PC-9 (cell line): ENCODE results near the gene POLRMT. TPM values are rescaled to one million over a fixed set of nuclear protein-coding genes. Genes with fewer than 3 reads are reported as not detected.

ENCODE experiments used
- BruUV-seq: library from RNA; stranded (reverse); fragments of 400-500 nt; replicated peaks from 2 replicates; lab custom pipeline; 2021; lab: Mats Ljungman, UMichigan
- CTCF ChIA-PET: fragments of 300-600 bp; sonication (Branson Sonifier 250); formaldehyde crosslinking; loops from one replicate; lab custom pipeline; 2022; ENCODE audit warnings: antibody characterized with exemption; lab: Charles Lee
- POLR2A ChIA-PET: fragments of 300-600 bp; sonication (Branson Sonifier 250); formaldehyde crosslinking; loops from one replicate; lab custom pipeline; 2022; ENCODE audit warnings: antibody characterized with exemption; ENCODE audit not compliant: unreplicated experiment; lab: Charles Lee
- DNase-seq, 2 experiments: peaks; one replicate each; pipeline versions ENCODE4 v3.0.0 to v3.0.0-alpha.2; 2015 to 2022; ENCODE audit warnings: mixed read lengths in 1 of 2
- H2AFZ ChIP-seq: fragments of 200-600 bp; sonication (generic); 2 replicates; pipeline ENCODE4 v1.8.1; 2017; ENCODE audit warnings: antibody characterized with exemption
- H3F3A ChIP-seq: fragments of 200-600 bp; sonication (generic); 2 replicates; pipeline ENCODE4 v1.8.1; 2017; ENCODE audit warnings: antibody characterized with exemption, mild to moderate bottlenecking, low read depth; ENCODE audit not compliant: insufficient read depth
- H3K27ac ChIP-seq: fragments of 200-600 bp; sonication (generic); 2 replicates; pipeline ENCODE4 v1.6.1; 2016; ENCODE audit warnings: mixed run types
- H3K27me3 ChIP-seq: fragments of 200-600 bp; sonication (generic); 2 replicates; pipeline ENCODE4 v1.6.1; 2016; ENCODE audit warnings: low read depth, mixed run types; ENCODE audit not compliant: insufficient read depth
- H3K36me3 ChIP-seq: fragments of 200-600 bp; sonication (generic); 2 replicates; pipeline ENCODE4 v1.6.1; 2016; ENCODE audit warnings: low read depth, mixed run types
- H3K4me1 ChIP-seq: fragments of 200-600 bp; sonication (generic); replicated peaks from 2 replicates; pipeline ENCODE4 v1.6.1; 2016; ENCODE audit warnings: mixed run types; ENCODE audit not compliant: insufficient read depth
- H3K4me2 ChIP-seq: fragments of 200-600 bp; sonication (generic); 2 replicates; pipeline ENCODE4 v1.6.1; 2017; ENCODE audit warnings: mixed run types
- H3K4me3 ChIP-seq: fragments of 200-600 bp; sonication (generic); 2 replicates; pipeline ENCODE4 v1.6.1; 2016; ENCODE audit warnings: mixed run types
- H3K79me2 ChIP-seq: fragments of 200-600 bp; sonication (generic); 2 replicates; pipeline ENCODE4 v1.6.1; 2017; ENCODE audit warnings: low read depth, mixed run types
- H3K9me2 ChIP-seq: fragments of 200-600 bp; sonication (generic); 2 replicates; pipeline ENCODE4 v1.8.1; 2017; ENCODE audit warnings: mild to moderate bottlenecking; ENCODE audit not compliant: insufficient read depth
- H3K9me3 ChIP-seq: fragments of 200-600 bp; sonication (generic); 2 replicates; pipeline ENCODE4 v1.8.1; 2016; ENCODE audit warnings: low read depth; ENCODE audit not compliant: insufficient read depth
- H4K20me1 ChIP-seq: fragments of 200-600 bp; sonication (generic); 2 replicates; pipeline ENCODE4 v1.8.1; 2017; ENCODE audit not compliant: insufficient read depth
- EZH2 ChIP-seq: fragments of 200-600 bp; sonication (generic); IDR thresholded peaks from 2 replicates; pipeline ENCODE4 v1.8.0; 2017; ENCODE audit warnings: antibody characterized with exemption, low read depth
- intact Hi-C: fragments of 100-400 bp; cut with micrococcal nuclease; formaldehyde crosslinking; loops from one replicate; pipeline ENCODE4 v1.10.0; 2022; ENCODE audit not compliant: unreplicated experiment
- total RNA-seq: library from RNA; stranded (reverse); gene quantifications from 2 replicates; pipeline ENCODE4 v1.2.3, GENCODE V29; 2021
- TF ChIP-seq, protein P1 (sequence below): fragments of 200-600 bp; sonication (generic); conservative IDR thresholded peaks from 2 replicates; pipeline ENCODE4 v1.6.1; 2017; ENCODE audit warnings: mixed run types, antibody characterized with exemption, mild to moderate bottlenecking, moderate library complexity

POLRMT gene
- total RNA-seq, 1 experiment from 2014 or later: 46.4 TPM

DNA sequence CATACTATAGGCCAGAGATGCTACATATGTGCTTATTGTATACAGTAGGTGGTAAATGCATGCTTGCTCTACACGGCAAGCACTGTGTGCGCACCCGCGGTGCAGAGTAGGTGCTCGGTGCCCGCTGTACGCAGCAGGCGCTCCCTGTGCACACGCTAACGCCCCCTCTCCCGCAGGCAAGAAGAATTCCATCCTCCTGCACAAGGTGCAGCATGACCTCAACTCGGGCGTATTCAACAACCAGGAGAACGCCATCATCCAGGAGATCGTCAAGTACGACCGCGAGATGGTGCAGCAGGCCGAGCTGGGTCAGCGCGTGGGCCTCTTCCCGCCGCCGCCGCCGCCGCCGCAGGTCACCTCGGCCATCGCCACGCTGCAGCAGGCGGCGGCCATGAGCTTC lies 17.7 kb downstream of the POLRMT start:
- H3K9me3 ChIP-seq: no peaks in the 10 kb centered on the region
- H2AFZ ChIP-seq: no peak overlapping the region
- no peak overlapping the region for H3K4me2 ChIP-seq
- no peaks in the 10 kb centered on the region; the same call in 1 of the 2 replicates for H3F3A ChIP-seq
- no peak overlapping the region for H3K27ac ChIP-seq
- no TSS peak for BruUV-seq
- POLR2A ChIA-PET: no interaction called here
- no peaks in the 10 kb centered on the region for H3K4me1 ChIP-seq
- no peaks in the 10 kb centered on the region for H3K9me2 ChIP-seq
- no peaks in the 10 kb centered on the region for H3K36me3 ChIP-seq
- CTCF ChIA-PET: no interaction called here
- no peak overlapping the region for H3K4me3 ChIP-seq
- intact Hi-C loops: no loop called here
- H4K20me1 ChIP-seq: no peaks in the 10 kb centered on the region
- DNase-seq: no peak
- no peaks in the 10 kb centered on the region for H3K27me3 ChIP-seq
- no peaks in the 10 kb centered on the region for H3K79me2 ChIP-seq
- TF ChIP-seq, protein P1, sequence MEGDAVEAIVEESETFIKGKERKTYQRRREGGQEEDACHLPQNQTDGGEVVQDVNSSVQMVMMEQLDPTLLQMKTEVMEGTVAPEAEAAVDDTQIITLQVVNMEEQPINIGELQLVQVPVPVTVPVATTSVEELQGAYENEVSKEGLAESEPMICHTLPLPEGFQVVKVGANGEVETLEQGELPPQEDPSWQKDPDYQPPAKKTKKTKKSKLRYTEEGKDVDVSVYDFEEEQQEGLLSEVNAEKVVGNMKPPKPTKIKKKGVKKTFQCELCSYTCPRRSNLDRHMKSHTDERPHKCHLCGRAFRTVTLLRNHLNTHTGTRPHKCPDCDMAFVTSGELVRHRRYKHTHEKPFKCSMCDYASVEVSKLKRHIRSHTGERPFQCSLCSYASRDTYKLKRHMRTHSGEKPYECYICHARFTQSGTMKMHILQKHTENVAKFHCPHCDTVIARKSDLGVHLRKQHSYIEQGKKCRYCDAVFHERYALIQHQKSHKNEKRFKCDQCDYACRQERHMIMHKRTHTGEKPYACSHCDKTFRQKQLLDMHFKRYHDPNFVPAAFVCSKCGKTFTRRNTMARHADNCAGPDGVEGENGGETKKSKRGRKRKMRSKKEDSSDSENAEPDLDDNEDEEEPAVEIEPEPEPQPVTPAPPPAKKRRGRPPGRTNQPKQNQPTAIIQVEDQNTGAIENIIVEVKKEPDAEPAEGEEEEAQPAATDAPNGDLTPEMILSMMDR: no peak
- no peak for TF ChIP-seq EZH2

DNA sequence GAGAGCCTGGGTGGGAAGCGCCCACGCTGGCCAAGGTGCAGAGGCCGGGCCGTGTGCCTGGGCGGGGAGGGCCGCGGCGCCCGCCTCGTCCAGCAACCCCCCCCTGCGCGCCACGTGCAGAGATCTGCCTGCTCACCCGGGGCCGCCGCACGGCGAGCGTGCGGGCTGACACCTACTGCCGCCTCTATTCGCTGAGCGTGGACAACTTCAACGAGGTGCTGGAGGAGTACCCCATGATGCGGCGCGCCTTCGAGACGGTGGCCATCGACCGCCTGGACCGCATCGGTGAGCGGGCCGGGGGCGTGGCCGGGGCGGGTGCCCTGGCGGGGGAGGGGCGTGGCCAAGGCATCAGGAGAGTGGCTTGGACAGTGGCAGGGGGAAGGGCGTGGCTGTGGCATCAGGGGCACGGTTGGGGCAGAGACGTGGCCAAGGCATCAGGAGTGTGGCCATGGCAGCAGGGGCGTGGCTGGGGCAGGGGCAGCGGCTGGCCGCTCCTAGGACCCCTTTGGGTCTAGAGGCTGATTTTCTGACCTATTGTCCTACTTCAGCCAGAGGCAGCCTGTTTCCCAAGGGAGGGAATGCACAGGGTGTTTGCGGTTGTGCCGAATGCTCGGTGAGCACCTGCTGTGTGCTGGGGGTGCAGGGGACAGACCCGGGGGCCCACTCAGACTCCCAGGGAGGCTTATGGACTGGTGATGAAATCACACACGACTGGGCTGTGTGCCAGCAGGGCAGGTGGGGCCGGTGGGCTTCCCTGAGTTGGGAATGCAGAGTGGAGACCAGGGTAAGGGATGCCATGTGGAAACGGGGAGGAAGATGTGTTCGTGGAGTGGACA lies 19.4 kb downstream of the POLRMT start:
- intact Hi-C loops: no loop called here
- H3K27me3 ChIP-seq: no peaks in the 10 kb centered on the region
- no TSS peak for BruUV-seq
- TF ChIP-seq, protein P1: no peak
- TF ChIP-seq EZH2: no peak
- no peaks in the 10 kb centered on the region for H3K9me2 ChIP-seq
- H3K79me2 ChIP-seq: no peaks in the 10 kb centered on the region
- DNase-seq: no peak
- ChIA-PET POLR2A (no interaction called here), CTCF (no interaction called here)
- H3K36me3 ChIP-seq: no peaks in the 10 kb centered on the region
- H3K4me1 ChIP-seq: no peaks in the 10 kb centered on the region
- H3K4me2 ChIP-seq: no peak overlapping the region
- no peaks in the 10 kb centered on the region for H3K9me3 ChIP-seq
- H2AFZ ChIP-seq: no peak overlapping the region
- H3F3A ChIP-seq: no peaks in the 10 kb centered on the region; the same call in 1 of the 2 replicates
- no peaks in the 10 kb centered on the region for H4K20me1 ChIP-seq
- no peak overlapping the region for H3K4me3 ChIP-seq
- H3K27ac ChIP-seq: no peak overlapping the region

DNA sequence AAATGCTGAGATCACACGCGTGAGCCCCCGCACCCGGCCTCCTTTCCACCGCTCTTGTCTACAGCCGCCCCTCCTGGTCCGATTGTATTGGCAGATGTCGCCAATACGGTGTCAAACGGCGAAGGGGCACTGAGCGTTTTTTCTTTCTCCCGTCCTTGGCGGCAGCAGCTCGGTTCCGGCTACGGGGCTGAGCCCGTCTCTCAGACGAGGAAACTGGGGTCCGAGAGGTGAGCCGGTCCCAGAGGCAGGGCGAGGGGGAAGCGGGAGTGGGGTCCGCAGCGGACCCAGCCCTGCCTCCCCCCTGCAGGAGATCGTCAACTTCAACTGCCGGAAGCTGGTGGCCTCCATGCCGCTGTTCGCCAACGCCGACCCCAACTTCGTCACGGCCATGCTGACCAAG lies 20.4 kb downstream of the POLRMT start:
- H3F3A ChIP-seq: no peaks in the 10 kb centered on the region; the same call in 1 of the 2 replicates
- H3K4me1 ChIP-seq: no peaks in the 10 kb centered on the region
- BruUV-seq: no TSS peak
- H3K9me3 ChIP-seq: no peaks in the 10 kb centered on the region
- H4K20me1 ChIP-seq: no peaks in the 10 kb centered on the region
- ChIA-PET POLR2A (no interaction called here), CTCF (no interaction called here)
- H3K27me3 ChIP-seq: no peaks in the 10 kb centered on the region
- H3K4me3 ChIP-seq: no peak overlapping the region
- no peaks in the 10 kb centered on the region for H3K79me2 ChIP-seq
- no peak overlapping the region for H3K27ac ChIP-seq
- no peak overlapping the region for H2AFZ ChIP-seq
- no peaks in the 10 kb centered on the region for H3K9me2 ChIP-seq
- no peaks in the 10 kb centered on the region for H3K36me3 ChIP-seq
- intact Hi-C loops: no loop called here
- no peak for TF ChIP-seq EZH2
- TF ChIP-seq, protein P1: no peak
- no peak overlapping the region for H3K4me2 ChIP-seq
- DNase-seq: no peak
